ENCODE results near the gene LPO. TPM values are rescaled to one million over a fixed set of nuclear protein-coding genes. Genes with fewer than 3 reads are reported as not detected.
A peak's percentile ranks its signal among the peaks of the same experiment; 100 is the strongest.

The LPO gene
- total RNA-seq, 4 donors from 2014 or later: 0.27 TPM; not detected in 3

GRCh38 chr17:58315750-58316149, 77.4 kb downstream of the LPO start:
- 85 to 95% methylated on average over 4 of the region's 4 CpGs for WGBS, 2 donors
- Histone ChIP-seq H3K36me3 (no peaks in the 10 kb centered on the region), H3K4me1 (no peaks in the 10 kb centered on the region), H3K4me3 (replicated peaks in 1 of 3) (no peak overlapping the region), H3K27me3 (no peaks in the 10 kb centered on the region), H3K9me3 (no peaks in the 10 kb centered on the region), H3K27ac (no peak overlapping the region)
- DNase-seq: no peak
- intact Hi-C loops (cut with DNase I): no loop called here
- TF ChIP-seq CTCF (IDR thresholded peaks at IDR 0.05): no peak
- TF ChIP-seq POLR2A (IDR thresholded peaks at IDR 0.05): no peak

GRCh38 chr17:58316260-58316960, 78.0 kb downstream of the LPO start:
- Histone ChIP-seq H3K27me3 (no peaks in the 10 kb centered on the region), H3K27ac (no peak overlapping the region), H3K4me1 (no peaks in the 10 kb centered on the region), H3K4me3 (replicated peaks in 1 of 3) (no peak overlapping the region), H3K9me3 (no peaks in the 10 kb centered on the region), H3K36me3 (no peaks in the 10 kb centered on the region)
- intact Hi-C loops (cut with DNase I): no loop called here
- WGBS, 2 donors: 95 to 96% methylated on average over 5 to 6 of the region's 8 CpGs
- DNase-seq: no peak
- TF ChIP-seq CTCF (IDR thresholded peaks at IDR 0.05): no peak
- no peak for TF ChIP-seq POLR2A (IDR thresholded peaks at IDR 0.05)

- Histone ChIP-seq H3K9me3 (no peaks in the 10 kb centered on the region), H3K4me3 (replicated peaks in 1 of 3) (no peak overlapping the region), H3K27me3 (no peaks in the 10 kb centered on the region), H3K27ac (no peak overlapping the region), H3K4me1 (no peaks in the 10 kb centered on the region), H3K36me3 (no peaks in the 10 kb centered on the region)
- DNase-seq: no peak
- WGBS, 2 donors: 45% methylated on average over 4 to 5 of the region's 5 CpGs
- no peak for TF ChIP-seq POLR2A (IDR thresholded peaks at IDR 0.05)
- TF ChIP-seq CTCF (IDR thresholded peaks at IDR 0.05): peak in 3 of 6 experiments; percentile 25 to 42 (median 28)
- intact Hi-C loops (cut with DNase I): no loop called here
These were observed 79.2 kb downstream of the LPO start for GRCh38 chr17:58317421-58318064.

- Histone ChIP-seq H3K4me3 (replicated peaks in 1 of 3) (no peak overlapping the region), H3K4me1 (no peaks in the 10 kb centered on the region), H3K36me3 (no peaks in the 10 kb centered on the region), H3K9me3 (no peaks in the 10 kb centered on the region), H3K27me3 (no peaks in the 10 kb centered on the region), H3K27ac (no peak overlapping the region)
- TF ChIP-seq CTCF (IDR thresholded peaks at IDR 0.05): no peak
- no peak for TF ChIP-seq POLR2A (IDR thresholded peaks at IDR 0.05)
- intact Hi-C loops (cut with DNase I): no loop called here
- DNase-seq: no peak
- WGBS, 2 donors: 90 to 94% methylated on average over 7 to 9 of the region's 9 CpGs
These were observed 79.7 kb downstream of the LPO start for GRCh38 chr17:58318065-58318481.

Other genes starting within 250 kb of the LPO start
- gene SRSF1, start 231.3 kb upstream of the LPO start, total RNA-seq: 100 to 1,000 TPM; 181 to 266 (median 214) TPM
- gene DYNLL2, start 155.2 kb upstream of the LPO start, total RNA-seq: 10 to 100 TPM; 35.6 to 51.0 (median 41.2) TPM
- gene OR4D1, start 90.2 kb upstream of the LPO start, total RNA-seq: not detected
- not detected for gene OR4D2, start 71.6 kb upstream of the LPO start, total RNA-seq
- not detected for gene EPX, start 45.9 kb upstream of the LPO start, total RNA-seq
- gene MKS1, start 19.3 kb upstream of the LPO start, total RNA-seq: 10 to 100 TPM; 11.6 to 24.1 (median 15.2) TPM
- under 1 TPM in 2 of 4 donors, not detected in 2; 0.24 to 0.45 TPM for gene MPO, start 42.4 kb downstream of the LPO start, total RNA-seq
- gene TSPOAP1, start 90.2 kb downstream of the LPO start, total RNA-seq: 10 to 100 TPM; 19.5 to 35.4 (median 22.1) TPM
- gene SUPT4H1, start 113.6 kb downstream of the LPO start, total RNA-seq: 10 to 100 TPM; 38.2 to 56.3 (median 44.2) TPM
- gene RNF43, start 178.9 kb downstream of the LPO start, total RNA-seq: 1 to 10 TPM; 2.1 to 5.2 (median 4.3) TPM
- gene HSF5, start 249.8 kb downstream of the LPO start, total RNA-seq: under 1 TPM; 0.10 to 0.25 (median 0.12) TPM